ENCODE results near the gene BUB1.
"Not testable (repeated sequence)": the region's sequence is repeated elsewhere in the genome, so short reads cannot be mapped to it uniquely, and the experiment has no call there.

Gene BUB1

GRCh38 chr2:110627348-110627747, 50.5 kb downstream of the BUB1 start:
- H3K4me3 ChIP-seq (ENCODE audit: insufficient read depth in 1 of 2, low read depth in 1 of 2, low read length in 2 of 2); H3K9me3 ChIP-seq (ENCODE audit: control insufficient read depth, low read length); H3K9ac ChIP-seq (ENCODE audit: low read length); DNase-seq; H2AFZ ChIP-seq (ENCODE audit: low read depth, low read length); H2AK5ac ChIP-seq (ENCODE audit: low read length, severe bottlenecking); H4K91ac ChIP-seq (ENCODE audit: low read length); H3K27ac ChIP-seq (ENCODE audit: low read length, poor library complexity, severe bottlenecking); H2BK120ac ChIP-seq (ENCODE audit: low read depth, low read length); H2BK15ac ChIP-seq (ENCODE audit: low read depth, poor library complexity, severe bottlenecking); H3K79me1 ChIP-seq (replicated peaks; ENCODE audit: low read length, poor library complexity, severe bottlenecking); H3K14ac ChIP-seq (ENCODE audit: low read length in 2 of 2); H3K4ac ChIP-seq (ENCODE audit: low read depth in 1 of 2, low read length in 2 of 2); H2BK12ac ChIP-seq (ENCODE audit: low read length in 2 of 2); H4K8ac ChIP-seq (ENCODE audit: low read length); H3K27me3 ChIP-seq (ENCODE audit: control insufficient read depth in 1 of 2, insufficient read depth in 1 of 2, low read length in 2 of 2); H3K36me3 ChIP-seq (ENCODE audit: control insufficient read depth in 1 of 2, insufficient read depth in 2 of 2, low read depth in 1 of 2, low read length in 2 of 2); H3K23ac ChIP-seq (ENCODE audit: low read length in 2 of 2); H3K4me2 ChIP-seq (ENCODE audit: low read length, poor library complexity, severe bottlenecking); H3K18ac ChIP-seq (ENCODE audit: low read depth in 1 of 2, low read length in 2 of 2); H2BK5ac ChIP-seq (ENCODE audit: low read depth, low read length, poor library complexity, severe bottlenecking); H3K4me1 ChIP-seq (ENCODE audit: control insufficient read depth, insufficient read depth, low read depth, low read length): not testable (repeated sequence)
- 83% methylated on average over 1 of the region's 1 CpG for WGBS

GRCh38 chr2:110619326-110619939, 58.4 kb downstream of the BUB1 start:
- H3K4ac ChIP-seq (ENCODE audit: low read depth in 1 of 2, low read length in 2 of 2); H3K14ac ChIP-seq (ENCODE audit: low read length in 2 of 2); H3K79me1 ChIP-seq (replicated peaks; ENCODE audit: low read length, poor library complexity, severe bottlenecking); H3K4me1 ChIP-seq (ENCODE audit: control insufficient read depth, insufficient read depth, low read depth, low read length); H2BK5ac ChIP-seq (ENCODE audit: low read depth, low read length, poor library complexity, severe bottlenecking); H4K91ac ChIP-seq (ENCODE audit: low read length); H4K8ac ChIP-seq (ENCODE audit: low read length); H3K36me3 ChIP-seq (ENCODE audit: control insufficient read depth in 1 of 2, insufficient read depth in 2 of 2, low read depth in 1 of 2, low read length in 2 of 2); H3K9ac ChIP-seq (ENCODE audit: low read length); H3K9me3 ChIP-seq (ENCODE audit: control insufficient read depth, low read length); DNase-seq; H2BK12ac ChIP-seq (ENCODE audit: low read length in 2 of 2); H3K4me3 ChIP-seq (ENCODE audit: insufficient read depth in 1 of 2, low read depth in 1 of 2, low read length in 2 of 2); H3K23ac ChIP-seq (ENCODE audit: low read length in 2 of 2); H2BK15ac ChIP-seq (ENCODE audit: low read depth, poor library complexity, severe bottlenecking); H3K4me2 ChIP-seq (ENCODE audit: low read length, poor library complexity, severe bottlenecking); H2AK5ac ChIP-seq (ENCODE audit: low read length, severe bottlenecking); H3K18ac ChIP-seq (ENCODE audit: low read depth in 1 of 2, low read length in 2 of 2); H3K27me3 ChIP-seq (ENCODE audit: control insufficient read depth in 1 of 2, insufficient read depth in 1 of 2, low read length in 2 of 2); H2AFZ ChIP-seq (ENCODE audit: low read depth, low read length); H2BK120ac ChIP-seq (ENCODE audit: low read depth, low read length); H3K27ac ChIP-seq (ENCODE audit: low read length, poor library complexity, severe bottlenecking): not testable (repeated sequence)
- WGBS = 33% methylated on average over 1 of the region's 9 CpGs

- H3K36me3 ChIP-seq (ENCODE audit: control insufficient read depth in 1 of 2, insufficient read depth in 2 of 2, low read depth in 1 of 2, low read length in 2 of 2); H2AK5ac ChIP-seq (ENCODE audit: low read length, severe bottlenecking); H4K91ac ChIP-seq (ENCODE audit: low read length); H3K4ac ChIP-seq (ENCODE audit: low read depth in 1 of 2, low read length in 2 of 2); H3K27ac ChIP-seq (ENCODE audit: low read length, poor library complexity, severe bottlenecking); H2AFZ ChIP-seq (ENCODE audit: low read depth, low read length); H2BK5ac ChIP-seq (ENCODE audit: low read depth, low read length, poor library complexity, severe bottlenecking); H3K9me3 ChIP-seq (ENCODE audit: control insufficient read depth, low read length); H3K27me3 ChIP-seq (ENCODE audit: control insufficient read depth in 1 of 2, insufficient read depth in 1 of 2, low read length in 2 of 2); H3K4me3 ChIP-seq (ENCODE audit: insufficient read depth in 1 of 2, low read depth in 1 of 2, low read length in 2 of 2); H2BK15ac ChIP-seq (ENCODE audit: low read depth, poor library complexity, severe bottlenecking); H2BK120ac ChIP-seq (ENCODE audit: low read depth, low read length); H2BK12ac ChIP-seq (ENCODE audit: low read length in 2 of 2); H4K8ac ChIP-seq (ENCODE audit: low read length); H3K18ac ChIP-seq (ENCODE audit: low read depth in 1 of 2, low read length in 2 of 2); H3K14ac ChIP-seq (ENCODE audit: low read length in 2 of 2); H3K79me1 ChIP-seq (replicated peaks; ENCODE audit: low read length, poor library complexity, severe bottlenecking); H3K4me2 ChIP-seq (ENCODE audit: low read length, poor library complexity, severe bottlenecking); H3K23ac ChIP-seq (ENCODE audit: low read length in 2 of 2); H3K9ac ChIP-seq (ENCODE audit: low read length); DNase-seq; H3K4me1 ChIP-seq (ENCODE audit: control insufficient read depth, insufficient read depth, low read depth, low read length): not testable (repeated sequence)
- no CpG with 5 or more reads among the region's 1 CpG for WGBS
Observed at GRCh38 chr2:110613927-110614326, 63.9 kb downstream of the BUB1 start.

GRCh38 chr2:110610613-110611250, 67.1 kb downstream of the BUB1 start:
- H3K36me3 ChIP-seq (ENCODE audit: control insufficient read depth in 1 of 2, insufficient read depth in 2 of 2, low read depth in 1 of 2, low read length in 2 of 2); H3K27ac ChIP-seq (ENCODE audit: low read length, poor library complexity, severe bottlenecking); DNase-seq; H3K9me3 ChIP-seq (ENCODE audit: control insufficient read depth, low read length); H3K4me3 ChIP-seq (ENCODE audit: insufficient read depth in 1 of 2, low read depth in 1 of 2, low read length in 2 of 2); H2BK12ac ChIP-seq (ENCODE audit: low read length in 2 of 2); H3K4ac ChIP-seq (ENCODE audit: low read depth in 1 of 2, low read length in 2 of 2); H2BK15ac ChIP-seq (ENCODE audit: low read depth, poor library complexity, severe bottlenecking); H3K23ac ChIP-seq (ENCODE audit: low read length in 2 of 2); H3K4me1 ChIP-seq (ENCODE audit: control insufficient read depth, insufficient read depth, low read depth, low read length); H3K9ac ChIP-seq (ENCODE audit: low read length); H2BK5ac ChIP-seq (ENCODE audit: low read depth, low read length, poor library complexity, severe bottlenecking); H3K79me1 ChIP-seq (replicated peaks; ENCODE audit: low read length, poor library complexity, severe bottlenecking); H2AFZ ChIP-seq (ENCODE audit: low read depth, low read length); H3K27me3 ChIP-seq (ENCODE audit: control insufficient read depth in 1 of 2, insufficient read depth in 1 of 2, low read length in 2 of 2); H4K91ac ChIP-seq (ENCODE audit: low read length); H3K18ac ChIP-seq (ENCODE audit: low read depth in 1 of 2, low read length in 2 of 2); H3K4me2 ChIP-seq (ENCODE audit: low read length, poor library complexity, severe bottlenecking); H2AK5ac ChIP-seq (ENCODE audit: low read length, severe bottlenecking); H4K8ac ChIP-seq (ENCODE audit: low read length); H2BK120ac ChIP-seq (ENCODE audit: low read depth, low read length); H3K14ac ChIP-seq (ENCODE audit: low read length in 2 of 2): not testable (repeated sequence)
- no CpG with 5 or more reads among the region's 94 CpGs for WGBS

Measured in mesenchymal stem cell (in vitro differentiated cells and primary cell).